ENCODE results near the gene ST6GALNAC3. TPM values are rescaled to one million over a fixed set of nuclear protein-coding genes. Genes with fewer than 3 reads are reported as not detected.

Gene ST6GALNAC3
- total and polyA plus RNA-seq, 2 donors = 1.2 to 1.8 TPM

GRCh38 chr1:76419603-76420002, 345.1 kb downstream of the ST6GALNAC3 start:
- 88% methylated on average over 2 of the region's 2 CpGs for WGBS
- DNase-seq (ENCODE audit: low read depth in 6 of 9, low spot score in 9 of 9) = no peak
- Histone ChIP-seq H3K4me1 (ENCODE audit: control insufficient read depth in 2 of 2, insufficient read depth in 2 of 2, low read length in 2 of 2) (no peaks in the 10 kb centered on the region), H3K36me3 (ENCODE audit: control insufficient read depth in 2 of 2, insufficient read depth in 2 of 2, low read length in 1 of 2) (no peaks in the 10 kb centered on the region), H3K27me3 (ENCODE audit: control insufficient read depth in 2 of 2, insufficient read depth in 1 of 2, low read length in 1 of 2) (no peaks in the 10 kb centered on the region), H3K9me3 (ENCODE audit: control insufficient read depth in 2 of 2, insufficient read depth in 1 of 2, low read length in 1 of 2) (no peaks in the 10 kb centered on the region), H3K27ac (ENCODE audit: low read depth in 1 of 2, low read length in 1 of 2) (no peak overlapping the region), H3K4me3 (ENCODE audit: low read length in 2 of 2) (no peak overlapping the region)

DNA sequence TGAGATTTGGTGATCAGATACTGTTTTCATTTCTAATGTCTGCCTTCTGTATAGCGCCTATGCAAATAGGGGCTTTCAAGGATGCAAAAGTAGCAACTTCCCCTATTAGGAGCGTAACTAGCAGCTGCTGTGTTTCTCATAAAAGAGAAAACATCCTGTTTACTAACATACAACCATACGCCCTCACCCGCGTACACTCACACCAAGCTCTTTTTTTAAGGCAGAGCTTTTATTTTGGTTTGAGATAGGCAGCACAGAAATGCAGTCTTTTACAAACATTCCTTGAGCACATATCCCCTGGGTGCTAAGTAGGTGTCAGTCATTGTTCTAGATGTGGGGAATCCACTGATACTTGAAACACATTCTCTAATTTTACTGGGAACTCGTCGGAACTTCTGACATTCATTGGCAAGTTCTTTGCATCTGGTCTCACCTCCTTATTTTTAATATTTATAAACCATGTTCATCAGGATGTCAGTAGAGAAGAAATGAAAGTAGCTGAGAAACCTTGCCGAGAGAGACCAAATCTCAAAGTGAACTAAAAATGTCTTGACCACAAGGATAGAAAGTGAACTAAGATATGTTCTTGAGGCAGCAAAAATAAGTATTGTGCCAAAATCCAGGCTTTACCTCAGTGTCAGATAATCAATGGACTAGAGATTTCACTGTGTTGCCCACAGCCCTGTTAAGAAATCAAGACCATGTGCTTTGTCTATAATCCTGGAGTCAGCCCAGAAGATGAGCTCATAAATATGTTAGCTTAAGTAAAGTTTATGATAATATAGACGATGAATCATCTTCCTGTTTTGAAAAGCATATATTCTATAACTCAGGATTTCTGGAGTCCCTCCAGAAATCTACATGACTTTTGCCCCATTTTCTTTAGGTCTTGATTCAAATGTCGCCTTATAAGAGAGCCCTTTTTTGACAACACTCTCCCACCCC, 350.9 kb downstream of the ST6GALNAC3 start:
- 88% methylated on average over 10 of the region's 10 CpGs for WGBS
- Histone ChIP-seq H3K4me1 (ENCODE audit: control insufficient read depth in 2 of 2, insufficient read depth in 2 of 2, low read length in 2 of 2) (no peaks in the 10 kb centered on the region), H3K36me3 (ENCODE audit: control insufficient read depth in 2 of 2, insufficient read depth in 2 of 2, low read length in 1 of 2) (no peaks in the 10 kb centered on the region), H3K9me3 (ENCODE audit: control insufficient read depth in 2 of 2, insufficient read depth in 1 of 2, low read length in 1 of 2) (no peaks in the 10 kb centered on the region), H3K27me3 (ENCODE audit: control insufficient read depth in 2 of 2, insufficient read depth in 1 of 2, low read length in 1 of 2) (no peaks in the 10 kb centered on the region), H3K27ac (ENCODE audit: low read depth in 1 of 2, low read length in 1 of 2) (no peak overlapping the region), H3K4me3 (ENCODE audit: low read length in 2 of 2) (no peak overlapping the region)
- DNase-seq (ENCODE audit: low read depth in 6 of 9, low spot score in 9 of 9) = no peak

- no peak for DNase-seq (ENCODE audit: low read depth in 6 of 9, low spot score in 9 of 9)
- Histone ChIP-seq H3K4me1 (ENCODE audit: control insufficient read depth in 2 of 2, insufficient read depth in 2 of 2, low read length in 2 of 2) (no peaks in the 10 kb centered on the region), H3K27me3 (ENCODE audit: control insufficient read depth in 2 of 2, insufficient read depth in 1 of 2, low read length in 1 of 2) (no peaks in the 10 kb centered on the region), H3K27ac (ENCODE audit: low read depth in 1 of 2, low read length in 1 of 2) (no peak overlapping the region), H3K4me3 (ENCODE audit: low read length in 2 of 2) (no peak overlapping the region), H3K36me3 (ENCODE audit: control insufficient read depth in 2 of 2, insufficient read depth in 2 of 2, low read length in 1 of 2) (no peaks in the 10 kb centered on the region), H3K9me3 (ENCODE audit: control insufficient read depth in 2 of 2, insufficient read depth in 1 of 2, low read length in 1 of 2) (no peaks in the 10 kb centered on the region)
- 98% methylated on average over 4 of the region's 4 CpGs for WGBS
Observed at GRCh38 chr1:76426606-76427005, 352.1 kb downstream of the ST6GALNAC3 start.

DNA sequence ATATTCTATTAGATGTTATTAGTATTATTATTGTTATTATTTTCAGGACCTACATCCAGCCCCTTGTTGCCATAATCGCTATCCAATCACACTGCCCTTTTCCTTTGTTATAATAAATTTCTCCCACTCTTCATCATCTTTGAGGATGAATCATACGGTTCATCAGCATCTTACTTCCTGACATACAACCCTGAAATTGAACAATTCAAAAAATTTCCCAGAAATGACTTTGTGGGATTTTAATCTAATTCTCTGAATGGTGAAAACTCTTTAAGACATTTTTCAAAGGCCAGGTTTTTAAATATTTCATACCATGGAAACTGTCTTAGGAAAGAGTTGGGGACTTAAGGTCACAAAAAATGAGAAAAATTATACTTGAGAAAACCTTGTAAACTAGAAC, 353.5 kb downstream of the ST6GALNAC3 start:
- H3K9me3 ChIP-seq (ENCODE audit: control insufficient read depth in 2 of 2, insufficient read depth in 1 of 2, low read length in 1 of 2) = no peaks in the 10 kb centered on the region
- 97% methylated on average over 2 of the region's 2 CpGs for WGBS

DNA sequence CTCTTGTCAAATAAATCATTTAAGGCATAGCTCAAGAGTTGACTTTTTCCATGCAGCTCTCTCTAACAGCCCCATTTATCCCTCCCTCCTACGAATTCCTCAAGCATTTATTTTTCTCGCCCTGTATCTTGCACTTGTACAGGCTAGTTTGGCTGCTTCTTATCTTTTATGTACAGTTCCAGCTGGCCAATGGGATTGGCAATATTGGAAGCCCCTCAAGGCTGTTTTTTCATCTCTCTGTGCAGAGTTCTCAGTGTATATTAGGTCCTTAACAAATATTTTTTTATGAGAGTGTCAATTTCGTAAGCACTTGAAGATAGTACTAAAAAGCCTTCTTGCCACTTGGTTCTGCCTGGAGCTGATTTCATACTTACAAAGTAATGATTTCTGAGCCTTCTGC, 356.0 kb downstream of the ST6GALNAC3 start:
- Histone ChIP-seq H3K27me3 (ENCODE audit: control insufficient read depth in 2 of 2, insufficient read depth in 1 of 2, low read length in 1 of 2) (no peaks in the 10 kb centered on the region), H3K36me3 (ENCODE audit: control insufficient read depth in 2 of 2, insufficient read depth in 2 of 2, low read length in 1 of 2) (no peaks in the 10 kb centered on the region), H3K4me3 (ENCODE audit: low read length in 2 of 2) (no peak overlapping the region), H3K4me1 (ENCODE audit: control insufficient read depth in 2 of 2, insufficient read depth in 2 of 2, low read length in 2 of 2) (no peaks in the 10 kb centered on the region), H3K27ac (ENCODE audit: low read depth in 1 of 2, low read length in 1 of 2) (no peak overlapping the region), H3K9me3 (ENCODE audit: control insufficient read depth in 2 of 2, insufficient read depth in 1 of 2, low read length in 1 of 2) (no peaks in the 10 kb centered on the region)
- DNase-seq (ENCODE audit: low read depth in 6 of 9, low spot score in 9 of 9) = no peak
- WGBS = 91% methylated on average over 3 of the region's 3 CpGs

More for the DNA sequence above, 353.5 kb downstream of the ST6GALNAC3 start:
- Histone ChIP-seq H3K36me3 (ENCODE audit: control insufficient read depth in 2 of 2, insufficient read depth in 2 of 2, low read length in 1 of 2) (no peaks in the 10 kb centered on the region), H3K4me1 (ENCODE audit: control insufficient read depth in 2 of 2, insufficient read depth in 2 of 2, low read length in 2 of 2) (no peaks in the 10 kb centered on the region), H3K4me3 (ENCODE audit: low read length in 2 of 2) (no peak overlapping the region), H3K27me3 (ENCODE audit: control insufficient read depth in 2 of 2, insufficient read depth in 1 of 2, low read length in 1 of 2) (no peaks in the 10 kb centered on the region), H3K27ac (ENCODE audit: low read depth in 1 of 2, low read length in 1 of 2) (no peak overlapping the region)
- no peak for DNase-seq (ENCODE audit: low read depth in 6 of 9, low spot score in 9 of 9)

DNA sequence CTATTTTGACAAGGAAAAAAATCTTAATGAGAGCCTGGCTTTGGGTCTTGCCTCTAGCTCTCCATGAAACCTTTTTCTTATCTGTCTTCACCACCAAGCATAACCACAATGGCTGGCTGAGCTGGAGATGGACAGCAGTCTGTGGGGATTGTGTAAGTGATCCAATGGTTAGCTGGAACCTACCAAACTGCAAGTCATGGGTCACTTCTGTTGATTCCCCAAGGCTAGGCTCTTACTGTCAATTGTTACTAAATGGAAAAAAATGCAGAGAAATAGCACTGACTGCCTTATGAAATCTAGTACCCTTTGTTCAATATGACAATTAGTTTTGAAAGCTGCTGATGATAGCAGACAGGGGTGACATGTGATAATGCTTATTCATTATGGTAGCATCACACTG, 359.0 kb downstream of the ST6GALNAC3 start:
- DNase-seq (ENCODE audit: low read depth in 6 of 9, low spot score in 9 of 9) = no peak

GRCh38 chr1:76443217-76443616, 368.7 kb downstream of the ST6GALNAC3 start:
- Histone ChIP-seq H3K36me3 (ENCODE audit: control insufficient read depth in 2 of 2, insufficient read depth in 2 of 2, low read length in 1 of 2) (no peaks in the 10 kb centered on the region), H3K4me1 (ENCODE audit: control insufficient read depth in 2 of 2, insufficient read depth in 2 of 2, low read length in 2 of 2) (no peaks in the 10 kb centered on the region), H3K27me3 (ENCODE audit: control insufficient read depth in 2 of 2, insufficient read depth in 1 of 2, low read length in 1 of 2) (no peaks in the 10 kb centered on the region), H3K9me3 (ENCODE audit: control insufficient read depth in 2 of 2, insufficient read depth in 1 of 2, low read length in 1 of 2) (no peaks in the 10 kb centered on the region), H3K4me3 (ENCODE audit: low read length in 2 of 2) (no peak overlapping the region), H3K27ac (ENCODE audit: low read depth in 1 of 2, low read length in 1 of 2) (no peak overlapping the region)
- WGBS = 95% methylated on average over 3 of the region's 3 CpGs
- no peak for DNase-seq (ENCODE audit: low read depth in 6 of 9, low spot score in 9 of 9)

More for the DNA sequence above, 359.0 kb downstream of the ST6GALNAC3 start:
- no peaks in the 10 kb centered on the region for H3K9me3 ChIP-seq (ENCODE audit: control insufficient read depth in 2 of 2, insufficient read depth in 1 of 2, low read length in 1 of 2)
- H3K4me1 ChIP-seq (ENCODE audit: control insufficient read depth in 2 of 2, insufficient read depth in 2 of 2, low read length in 2 of 2) = no peaks in the 10 kb centered on the region
- no peak overlapping the region for H3K4me3 ChIP-seq (ENCODE audit: low read length in 2 of 2)
- H3K27ac ChIP-seq (ENCODE audit: low read depth in 1 of 2, low read length in 1 of 2) = no peak overlapping the region
- no peaks in the 10 kb centered on the region for H3K36me3 ChIP-seq (ENCODE audit: control insufficient read depth in 2 of 2, insufficient read depth in 2 of 2, low read length in 1 of 2)
- no peaks in the 10 kb centered on the region for H3K27me3 ChIP-seq (ENCODE audit: control insufficient read depth in 2 of 2, insufficient read depth in 1 of 2, low read length in 1 of 2)

- WGBS = 98% methylated on average over 1 of the region's 1 CpG
- H3K4me3 ChIP-seq (ENCODE audit: low read length in 2 of 2) = no peak overlapping the region
- H3K27ac ChIP-seq (ENCODE audit: low read depth in 1 of 2, low read length in 1 of 2) = no peak overlapping the region
- H3K27me3 ChIP-seq (ENCODE audit: control insufficient read depth in 2 of 2, insufficient read depth in 1 of 2, low read length in 1 of 2) = no peaks in the 10 kb centered on the region
- H3K36me3 ChIP-seq (ENCODE audit: control insufficient read depth in 2 of 2, insufficient read depth in 2 of 2, low read length in 1 of 2) = no peaks in the 10 kb centered on the region
- DNase-seq (ENCODE audit: low read depth in 6 of 9, low spot score in 9 of 9) = no peak
- no peaks in the 10 kb centered on the region for H3K9me3 ChIP-seq (ENCODE audit: control insufficient read depth in 2 of 2, insufficient read depth in 1 of 2, low read length in 1 of 2)
- H3K4me1 ChIP-seq (ENCODE audit: control insufficient read depth in 2 of 2, insufficient read depth in 2 of 2, low read length in 2 of 2) = no peaks in the 10 kb centered on the region
Observed at GRCh38 chr1:76444773-76445172, 370.2 kb downstream of the ST6GALNAC3 start.

- Histone ChIP-seq H3K4me1 (ENCODE audit: control insufficient read depth in 2 of 2, insufficient read depth in 2 of 2, low read length in 2 of 2) (no peaks in the 10 kb centered on the region), H3K36me3 (ENCODE audit: control insufficient read depth in 2 of 2, insufficient read depth in 2 of 2, low read length in 1 of 2) (no peaks in the 10 kb centered on the region), H3K9me3 (ENCODE audit: control insufficient read depth in 2 of 2, insufficient read depth in 1 of 2, low read length in 1 of 2) (no peaks in the 10 kb centered on the region), H3K27ac (ENCODE audit: low read depth in 1 of 2, low read length in 1 of 2) (no peak overlapping the region), H3K4me3 (ENCODE audit: low read length in 2 of 2) (no peak overlapping the region), H3K27me3 (ENCODE audit: control insufficient read depth in 2 of 2, insufficient read depth in 1 of 2, low read length in 1 of 2) (no peaks in the 10 kb centered on the region)
- DNase-seq (ENCODE audit: low read depth in 6 of 9, low spot score in 9 of 9) = no peak
- 91% methylated on average over 1 of the region's 1 CpG for WGBS
Observed at GRCh38 chr1:76450229-76450628, 375.7 kb downstream of the ST6GALNAC3 start.
